Mesenchymal stem cell (in vitro differentiated cells and primary cell): ENCODE results near the gene VAMP1.
A peak's percentile ranks its signal among the peaks of the same experiment; 100 is the strongest.

ENCODE experiments used
- DNase-seq: peaks from one replicate; pipeline ENCODE4 v3.0.0-alpha.2; 2013
- H2AFZ ChIP-seq: one replicate; pipeline ENCODE4 v1.6.1; 2013; ENCODE audit warnings: low read depth, mild to moderate bottlenecking, control low read depth, inconsistent platforms, low read length, moderate library complexity
- H2AK5ac ChIP-seq: 2 replicates; pipeline ENCODE4 v1.6.1; 2013; ENCODE audit warnings: low read length, moderate library complexity, mild to moderate bottlenecking, inconsistent platforms; ENCODE audit not compliant: severe bottlenecking
- H2BK120ac ChIP-seq: one replicate; pipeline ENCODE4 v1.6.1; 2013; ENCODE audit warnings: low read depth, mild to moderate bottlenecking, inconsistent platforms, low read length, moderate library complexity
- H2BK12ac ChIP-seq, 2 experiments: one replicate each; pipeline ENCODE4 v1.6.1; 2013; ENCODE audit warnings: inconsistent platforms in 2 of 2, low read length in 2 of 2, mild to moderate bottlenecking in 2 of 2, moderate library complexity in 2 of 2, control low read depth in 1 of 2
- H2BK15ac ChIP-seq: one replicate; pipeline ENCODE4 v1.6.1; 2013; ENCODE audit warnings: mild to moderate bottlenecking, low read depth, inconsistent platforms; ENCODE audit not compliant: poor library complexity, severe bottlenecking
- H2BK5ac ChIP-seq: 2 replicates; pipeline ENCODE4 v1.6.1; 2013; ENCODE audit warnings: low read depth, mild to moderate bottlenecking, low read length, control low read depth, inconsistent platforms; ENCODE audit not compliant: poor library complexity, severe bottlenecking
- H3K14ac ChIP-seq, 2 experiments: one replicate each; pipeline ENCODE4 v1.6.1; 2013; ENCODE audit warnings: inconsistent platforms in 2 of 2, low read length in 2 of 2, control low read depth in 1 of 2, mild to moderate bottlenecking in 1 of 2, moderate library complexity in 1 of 2
- H3K18ac ChIP-seq, 2 experiments: one replicate each; pipeline ENCODE4 v1.6.1; 2013; ENCODE audit warnings: inconsistent platforms in 2 of 2, low read length in 2 of 2, control low read depth in 1 of 2, low read depth in 1 of 2, mild to moderate bottlenecking in 1 of 2
- H3K23ac ChIP-seq, 2 experiments: one replicate each; pipeline ENCODE4 v1.6.1; 2013; ENCODE audit warnings: inconsistent platforms in 2 of 2, low read length in 2 of 2, mild to moderate bottlenecking in 2 of 2, moderate library complexity in 2 of 2, control low read depth in 1 of 2
- H3K27ac ChIP-seq: 2 replicates; pipeline ENCODE4 v1.5.1; 2013; ENCODE audit warnings: mild to moderate bottlenecking, moderate library complexity, low read length, control low read depth, inconsistent platforms; ENCODE audit not compliant: poor library complexity, severe bottlenecking
- H3K27me3 ChIP-seq, 2 experiments: 2 replicates each; pipeline versions ENCODE4 v1.6.1 to v1.7.0; 2013; ENCODE audit warnings: low read length in 2 of 2, mild to moderate bottlenecking in 2 of 2, moderate library complexity in 2 of 2, control low read depth in 1 of 2, inconsistent platforms in 1 of 2; ENCODE audit not compliant: control insufficient read depth in 1 of 2, insufficient read depth in 1 of 2
- H3K36me3 ChIP-seq, 2 experiments: 2 replicates each; pipeline versions ENCODE4 v1.6.1 to v1.7.0; 2013; ENCODE audit warnings: low read length in 2 of 2, control low read depth in 1 of 2, inconsistent platforms in 1 of 2, low read depth in 1 of 2, mild to moderate bottlenecking in 1 of 2; ENCODE audit not compliant: insufficient read depth in 2 of 2, control insufficient read depth in 1 of 2
- H3K4ac ChIP-seq, 2 experiments: one replicate each; pipeline ENCODE4 v1.6.1; 2013; ENCODE audit warnings: inconsistent platforms in 2 of 2, low read length in 2 of 2, mild to moderate bottlenecking in 2 of 2, moderate library complexity in 2 of 2, control low read depth in 1 of 2, low read depth in 1 of 2
- H3K4me1 ChIP-seq: 2 replicates; pipeline ENCODE4 v1.6.1; 2013; ENCODE audit warnings: low read depth, low read length, control low read depth; ENCODE audit not compliant: control insufficient read depth, insufficient read depth
- H3K4me2 ChIP-seq: 2 replicates; pipeline ENCODE4 v1.6.1; 2013; ENCODE audit warnings: low read length, mild to moderate bottlenecking, inconsistent platforms; ENCODE audit not compliant: poor library complexity, severe bottlenecking
- H3K4me3 ChIP-seq, 2 experiments: 2 replicates each; pipeline versions ENCODE4 v1.5.1 to v1.7.0; 2013; ENCODE audit warnings: low read length in 2 of 2, mild to moderate bottlenecking in 2 of 2, control low read depth in 1 of 2, low read depth in 1 of 2; ENCODE audit not compliant: insufficient read depth in 1 of 2
- H3K79me1 ChIP-seq: replicated peaks from 2 replicates; pipeline ENCODE4 v1.6.1; 2013; ENCODE audit warnings: mild to moderate bottlenecking, control low read depth, low read length, inconsistent platforms; ENCODE audit not compliant: poor library complexity, severe bottlenecking
- H3K9ac ChIP-seq: 2 replicates; pipeline ENCODE4 v1.7.0; 2013; ENCODE audit warnings: mild to moderate bottlenecking, low read length, moderate library complexity
- H3K9me3 ChIP-seq: 2 replicates; pipeline ENCODE4 v1.7.0; 2013; ENCODE audit warnings: mild to moderate bottlenecking, low read length; ENCODE audit not compliant: control insufficient read depth
- H4K8ac ChIP-seq: one replicate; pipeline ENCODE4 v1.6.1; 2013; ENCODE audit warnings: inconsistent platforms, mild to moderate bottlenecking, low read length, moderate library complexity
- H4K91ac ChIP-seq: one replicate; pipeline ENCODE4 v1.6.1; 2013; ENCODE audit warnings: mild to moderate bottlenecking, low read length, inconsistent platforms
- WGBS: methylation state at CpG from one replicate; pipeline ENCODE4 v1.1.7; 2013; ENCODE audit warnings: mixed read lengths; 5-methylcytosine and 5-hydroxymethylcytosine counted together

The VAMP1 gene

GRCh38 chr12:6494258-6494743 lies 23.8 kb upstream of the VAMP1 start:
- Histone ChIP-seq H3K9me3 (no peaks in the 10 kb centered on the region), H3K23ac (no peak overlapping the region), H3K27ac (peak overlapping the region; percentile 49), H2BK5ac (no peak overlapping the region), H2AFZ (peak overlapping the region; percentile 36), H3K9ac (peak overlapping the region; percentile 75), H3K79me1 (peaks cover 33% of the 10 kb centered on the region), H3K4ac (no peak overlapping the region), H3K14ac (no peak overlapping the region), H4K91ac (no peak overlapping the region), H3K4me1 (no peaks in the 10 kb centered on the region), H2BK15ac (no peak overlapping the region), H2AK5ac (no peak overlapping the region), H2BK12ac (no peak overlapping the region), H3K4me3 (peak overlapping the region; percentile 61 to 94), H2BK120ac (no peak overlapping the region), H3K36me3 (peaks cover 20 to 46% of the 10 kb centered on the region in 2 experiments), H3K27me3 (no peaks in the 10 kb centered on the region), H3K4me2 (peak overlapping the region; percentile 90), H4K8ac (no peak overlapping the region), H3K18ac (peak overlapping the region in 1 of 2 experiments; percentile 18)
- under 1% methylated on average over 11 of the region's 14 CpGs for WGBS
- DNase-seq = no peak

- H3K79me1 ChIP-seq = peaks cover 28% of the 10 kb centered on the region
- WGBS = under 1% methylated on average over 47 of the region's 49 CpGs
Observed at GRCh38 chr12:6493497-6494257, 23.2 kb upstream of the VAMP1 start, which contains the start of gene NCAPD2. Gene NCAPD2 (plus strand): TSS chr12:6494102. CDS start chr12:6495099, 997 bp downstream.

GRCh38 chr12:6492838-6493496 lies 22.5 kb upstream of the VAMP1 start, which contains the start of gene MRPL51:
Gene MRPL51 (minus strand): TSS chr12:6493262. CDS start chr12:6493136, 126 bp downstream.
- H3K36me3 ChIP-seq = peaks cover 11 to 35% of the 10 kb centered on the region in 2 experiments
- peak within 1 kb of the TSS; percentile 70 for H4K8ac ChIP-seq
- H3K79me1 ChIP-seq = peaks cover 27% of the 10 kb centered on the region
- H3K4me2 ChIP-seq = peak within 1 kb of the TSS; percentile 90
- peak within 1 kb of the TSS; percentile 99 for H3K27ac ChIP-seq
- peak within 1 kb of the TSS; percentile 87 to 95 for H3K18ac ChIP-seq
- H4K91ac ChIP-seq = peak within 1 kb of the TSS; percentile 70
- no peaks in the 10 kb centered on the region for H3K4me1 ChIP-seq
- H2BK5ac ChIP-seq = peak within 1 kb of the TSS; percentile 4
- peak within 1 kb of the TSS in 1 of 2 experiments; percentile 21 for H2BK12ac ChIP-seq
- peak within 1 kb of the TSS; percentile 99 for H3K9ac ChIP-seq
- DNase-seq = peak; percentile 96
- H3K14ac ChIP-seq = peak within 1 kb of the TSS in 1 of 2 experiments; percentile 45
- H3K4ac ChIP-seq = peak within 1 kb of the TSS; percentile 9 to 80
- H3K9me3 ChIP-seq = no peaks in the 10 kb centered on the region
- peak within 1 kb of the TSS; percentile 91 for H2AK5ac ChIP-seq
- peak within 1 kb of the TSS; percentile 38 for H2BK15ac ChIP-seq
- H2AFZ ChIP-seq = peak within 1 kb of the TSS; percentile 60
- no peaks in the 10 kb centered on the region for H3K27me3 ChIP-seq
- under 1% methylated on average over 36 of the region's 39 CpGs for WGBS
- peak within 1 kb of the TSS; percentile 86 for H2BK120ac ChIP-seq
- peak within 1 kb of the TSS in 1 of 2 experiments; percentile 46 for H3K23ac ChIP-seq
- H3K4me3 ChIP-seq = peak within 1 kb of the TSS; percentile 78 to 94

More at GRCh38 chr12:6493497-6494257, 23.2 kb upstream of the VAMP1 start, which contains the start of gene NCAPD2:
- Histone ChIP-seq H3K9ac (peak within 1 kb of the TSS; percentile 99), H2BK12ac (peak within 1 kb of the TSS in 1 of 2 experiments; percentile 29), H3K18ac (peak within 1 kb of the TSS; percentile 87 to 95), H3K4ac (peak within 1 kb of the TSS; percentile 9 to 80), H3K14ac (peak within 1 kb of the TSS in 1 of 2 experiments; percentile 45), H4K8ac (peak within 1 kb of the TSS; percentile 70), H3K4me1 (no peaks in the 10 kb centered on the region), H3K4me3 (peak within 1 kb of the TSS; percentile 78 to 94), H3K23ac (peak within 1 kb of the TSS in 1 of 2 experiments; percentile 46), H3K9me3 (no peaks in the 10 kb centered on the region), H2BK15ac (peak within 1 kb of the TSS; percentile 38), H2BK5ac (peak within 1 kb of the TSS; percentile 4), H2AK5ac (peak within 1 kb of the TSS; percentile 91), H4K91ac (peak within 1 kb of the TSS; percentile 70), H3K27ac (peak within 1 kb of the TSS; percentile 99), H2BK120ac (peak within 1 kb of the TSS; percentile 86), H2AFZ (peak within 1 kb of the TSS; percentile 60), H3K36me3 (peaks cover 14 to 40% of the 10 kb centered on the region in 2 experiments), H3K27me3 (no peaks in the 10 kb centered on the region), H3K4me2 (peak within 1 kb of the TSS; percentile 90)
- peak; percentile 98 for DNase-seq
